ENCODE measurements around the gene CADPS. TPM values are rescaled to one million over a fixed set of nuclear protein-coding genes. Genes with fewer than 3 reads are reported as not detected.

Gene CADPS
- total and polyA plus RNA-seq, 4 donors, result 0.13 to 3.6 (median 0.49) TPM

DNA sequence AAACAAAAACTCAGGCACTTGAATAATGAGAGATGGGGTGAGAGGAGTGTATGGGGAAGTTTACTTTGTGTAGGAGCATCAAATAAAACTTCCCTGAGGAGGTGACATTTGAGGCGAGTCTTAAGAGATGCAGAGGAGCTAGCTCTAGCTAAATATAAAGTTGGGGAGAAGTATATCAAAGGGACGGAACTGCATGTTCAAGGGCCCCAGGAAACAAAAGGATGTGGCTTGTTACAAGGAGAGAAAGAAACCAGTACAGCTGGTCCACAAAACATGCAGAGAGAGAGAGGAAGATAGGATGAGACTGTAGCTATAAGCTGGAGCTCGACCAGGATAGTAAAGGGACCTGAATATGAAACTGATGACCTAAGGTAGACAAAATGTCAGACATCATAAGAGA, 519.5 kb downstream of the CADPS start:
- no peaks in the 10 kb centered on the region for H3K9me3 ChIP-seq (ENCODE audit: control insufficient read depth in 4 of 4, insufficient read depth in 3 of 4, low read length in 3 of 4)
- H3K36me3 ChIP-seq (ENCODE audit: control insufficient read depth in 4 of 4, insufficient read depth in 4 of 4, low read length in 4 of 4), result no peaks in the 10 kb centered on the region
- H3K9ac ChIP-seq (ENCODE audit: insufficient read depth in 1 of 2, low read length in 2 of 2), result no peak overlapping the region
- TF ChIP-seq, protein P1, sequence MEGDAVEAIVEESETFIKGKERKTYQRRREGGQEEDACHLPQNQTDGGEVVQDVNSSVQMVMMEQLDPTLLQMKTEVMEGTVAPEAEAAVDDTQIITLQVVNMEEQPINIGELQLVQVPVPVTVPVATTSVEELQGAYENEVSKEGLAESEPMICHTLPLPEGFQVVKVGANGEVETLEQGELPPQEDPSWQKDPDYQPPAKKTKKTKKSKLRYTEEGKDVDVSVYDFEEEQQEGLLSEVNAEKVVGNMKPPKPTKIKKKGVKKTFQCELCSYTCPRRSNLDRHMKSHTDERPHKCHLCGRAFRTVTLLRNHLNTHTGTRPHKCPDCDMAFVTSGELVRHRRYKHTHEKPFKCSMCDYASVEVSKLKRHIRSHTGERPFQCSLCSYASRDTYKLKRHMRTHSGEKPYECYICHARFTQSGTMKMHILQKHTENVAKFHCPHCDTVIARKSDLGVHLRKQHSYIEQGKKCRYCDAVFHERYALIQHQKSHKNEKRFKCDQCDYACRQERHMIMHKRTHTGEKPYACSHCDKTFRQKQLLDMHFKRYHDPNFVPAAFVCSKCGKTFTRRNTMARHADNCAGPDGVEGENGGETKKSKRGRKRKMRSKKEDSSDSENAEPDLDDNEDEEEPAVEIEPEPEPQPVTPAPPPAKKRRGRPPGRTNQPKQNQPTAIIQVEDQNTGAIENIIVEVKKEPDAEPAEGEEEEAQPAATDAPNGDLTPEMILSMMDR (IDR thresholded peaks at IDR 0.05; ENCODE audit: control extremely low read depth, extremely low read depth), result no peak
- no peaks in the 10 kb centered on the region for H3K4me1 ChIP-seq (ENCODE audit: control insufficient read depth in 5 of 5, insufficient read depth in 5 of 5, low read length in 5 of 5)
- no peak overlapping the region for H3K4me3 ChIP-seq
- ATAC-seq (ENCODE audit: insufficient read depth, low FRiP score) (no peak), DNase-seq (no peak)
- H3K27ac ChIP-seq (ENCODE audit: low read depth in 1 of 2, low read length in 1 of 2), result no peak overlapping the region
- 64 to 73% methylated on average over 3 of the region's 3 CpGs for WGBS, 2 donors
- peaks cover 0 to 61% (median 9%) of the 10 kb centered on the region in 3 donors for H3K27me3 ChIP-seq (ENCODE audit: control insufficient read depth in 3 of 3, insufficient read depth in 3 of 3, low read length in 2 of 3)

Small RNA genes within 50 kb of the gene (small RNA-seq; reads per million reads assigned to genes)
- gene RN7SL863P (ENCODE audit: low replicate concordance) (not detected), gene RNU6-139P (ENCODE audit: low replicate concordance) (not detected)

Measured in lung (tissue), 13 donors.